Measurements from ENCODE around the gene ACACB. TPM values are rescaled to one million over a fixed set of nuclear protein-coding genes. Genes with fewer than 3 reads are reported as not detected.

Gene ACACB
- 1.7 and 2.6 TPM in 2 replicates for total RNA-seq (2014; rRNA removed; shearing (Covaris generic))

DNA sequence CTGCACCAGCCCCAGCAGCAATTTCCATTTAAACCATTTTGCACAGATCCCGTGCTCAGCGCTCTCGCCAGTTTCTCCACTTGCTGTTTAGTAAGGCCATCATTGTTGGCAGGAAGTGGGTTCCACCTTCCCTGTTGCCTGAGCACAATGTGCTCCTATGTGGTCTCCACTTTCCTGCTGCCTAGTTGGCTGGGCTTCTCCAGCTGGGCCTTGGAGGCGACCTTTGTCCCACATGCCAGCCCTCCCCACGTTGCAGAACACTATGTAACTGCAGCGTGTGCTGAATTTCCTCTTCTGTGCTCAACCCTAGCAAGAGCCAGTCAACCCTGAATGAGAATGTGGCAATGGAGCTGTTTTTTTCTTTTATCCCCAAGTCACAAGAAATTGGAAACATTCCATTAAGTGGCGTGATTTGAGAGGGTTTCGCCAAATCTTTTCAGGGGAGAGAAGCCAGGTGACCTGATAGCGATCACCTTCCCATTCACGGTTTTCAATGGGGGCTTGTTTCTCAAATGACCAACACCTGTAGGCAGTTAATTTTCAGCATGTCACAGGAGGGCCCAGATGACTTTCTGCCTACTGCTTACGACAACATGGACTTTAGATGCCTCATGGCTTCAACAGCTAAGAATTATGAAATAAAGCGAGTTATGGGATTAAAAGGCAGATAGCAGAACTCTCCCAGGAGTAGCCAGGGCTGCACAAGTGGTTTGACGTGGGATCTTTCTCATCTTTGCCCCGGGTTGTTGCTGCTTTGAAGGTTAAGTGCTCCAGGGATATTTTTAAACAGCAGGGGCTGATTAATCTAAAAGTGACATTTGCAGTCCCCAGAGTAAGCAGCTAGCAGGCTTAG lies at the start of gene ACACB:
Gene ACACB, plus strand, starts transcription at position 830 of the 853 bp plus-strand sequence. CDS start 22,819 bp downstream, outside the sequence.
- peak; percentile 40 for DNase-seq (ENCODE audit: low spot score)

DNA sequence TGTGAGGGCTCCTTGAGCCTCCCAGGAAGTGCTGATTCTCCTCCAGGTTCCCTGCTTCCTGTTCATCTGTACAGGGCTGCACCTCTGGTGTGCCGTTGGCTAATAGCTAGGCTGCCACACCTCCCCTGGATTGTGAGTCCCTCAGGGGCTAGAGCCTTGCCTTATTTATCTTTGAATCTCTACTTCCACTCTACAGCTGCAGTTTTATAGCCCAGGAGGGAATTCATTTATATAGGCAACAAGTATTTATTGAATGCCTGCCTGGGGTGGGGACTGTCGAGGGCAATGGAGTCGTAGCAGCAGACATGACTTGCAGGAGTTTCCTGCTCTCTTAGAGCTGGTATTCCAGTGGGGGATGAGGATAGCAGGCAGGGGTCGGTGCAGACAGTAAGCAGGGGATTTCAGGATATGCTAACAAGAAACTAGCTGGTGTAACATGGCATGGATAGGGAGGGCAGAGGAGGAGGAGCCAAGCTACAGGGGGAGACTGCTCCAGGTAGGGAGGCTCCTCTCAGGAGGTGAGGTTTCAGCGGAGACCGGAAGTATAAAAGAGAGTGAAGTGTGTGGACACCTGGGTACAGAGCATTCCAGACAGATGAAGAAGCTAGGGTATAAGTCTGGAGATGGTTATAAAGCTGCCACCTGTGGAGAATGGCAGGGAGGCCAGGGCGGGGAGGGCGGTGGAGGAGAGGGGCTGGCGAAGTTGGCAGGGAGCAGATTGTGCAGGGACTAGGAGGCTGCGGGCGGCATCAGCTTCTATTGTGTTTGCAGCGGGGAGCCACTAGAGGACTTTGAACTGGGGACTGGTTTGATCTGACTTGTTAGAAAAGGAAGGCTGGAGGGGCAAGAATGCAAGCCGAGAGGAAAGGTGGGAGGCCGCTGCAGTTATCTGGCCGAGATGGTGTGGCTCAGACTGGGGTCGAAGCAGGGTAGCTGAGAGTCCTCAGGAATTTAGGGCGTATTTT lies 46.8 kb upstream of the ACACB start:
- no peak for DNase-seq (ENCODE audit: low spot score)
- in situ Hi-C loops (cut with HindIII; ENCODE audit: low sequenced_read_pairs) = no loop called here

More for the DNA sequence above, at the start of gene ACACB:
- in situ Hi-C loops (cut with HindIII; ENCODE audit: low sequenced_read_pairs) = no loop called here

DNA sequence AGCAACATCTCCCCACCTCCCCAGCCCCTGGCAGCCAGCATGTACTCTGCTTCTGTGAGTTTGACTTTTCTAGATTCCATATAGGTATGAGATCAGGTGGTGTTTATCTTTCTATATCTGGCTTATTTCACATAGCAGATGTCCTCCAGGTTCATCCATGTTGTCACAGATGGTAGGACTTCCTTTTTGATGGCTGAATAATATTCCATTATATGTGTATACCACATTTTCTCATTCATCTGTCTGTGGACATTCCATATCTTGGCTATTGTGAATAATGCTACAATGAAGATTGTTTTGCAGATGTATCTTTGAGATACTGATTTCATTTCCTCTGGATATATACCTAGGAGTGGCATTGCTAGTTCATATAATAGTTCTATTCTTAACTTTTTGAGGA lies 41.5 kb upstream of the ACACB start:
- DNase-seq (ENCODE audit: low spot score) = no peak
- in situ Hi-C loops (cut with HindIII; ENCODE audit: low sequenced_read_pairs) = no loop called here

DNA sequence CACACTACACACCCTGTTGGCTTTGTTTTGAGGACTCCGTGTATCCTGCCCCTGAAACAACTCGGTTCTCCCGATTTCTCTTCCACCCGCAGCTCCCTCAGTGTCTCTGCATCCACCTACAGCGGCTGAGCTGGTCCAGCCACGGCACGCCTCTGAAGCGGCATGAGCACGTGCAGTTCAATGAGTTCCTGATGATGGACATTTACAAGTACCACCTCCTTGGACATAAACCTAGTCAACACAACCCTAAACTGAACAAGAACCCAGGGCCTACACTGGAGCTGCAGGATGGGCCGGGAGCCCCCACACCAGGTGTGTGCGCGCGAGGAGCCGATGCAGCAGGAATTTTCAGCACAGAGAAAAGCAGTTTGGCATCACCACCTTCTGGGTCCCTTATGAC lies 33.6 kb upstream of the ACACB start:
- no peak for DNase-seq (ENCODE audit: low spot score)
- in situ Hi-C loops (cut with HindIII; ENCODE audit: low sequenced_read_pairs) = no loop called here

DNA sequence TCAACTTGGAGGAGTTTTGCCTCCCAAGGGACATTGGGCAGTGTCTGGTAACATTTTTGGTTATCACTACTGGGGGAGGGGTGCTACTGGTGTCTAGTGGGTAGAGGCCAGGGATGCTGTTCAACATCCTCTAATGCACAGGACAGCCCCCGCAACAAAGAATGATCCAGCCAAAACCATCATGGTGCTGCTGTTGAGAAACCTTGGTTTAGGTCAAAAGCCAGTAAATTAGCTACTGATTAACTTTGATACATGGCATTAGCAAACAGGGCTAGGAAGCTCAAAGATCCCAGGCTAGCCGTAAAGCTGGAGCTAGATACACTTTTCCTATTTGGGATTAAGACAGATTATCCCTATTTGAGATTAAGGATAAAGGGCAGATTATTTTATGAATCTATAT lies 32.0 kb upstream of the ACACB start:
- in situ Hi-C loops (cut with HindIII; ENCODE audit: low sequenced_read_pairs) = no loop called here
- DNase-seq (ENCODE audit: low spot score) = no peak

DNA sequence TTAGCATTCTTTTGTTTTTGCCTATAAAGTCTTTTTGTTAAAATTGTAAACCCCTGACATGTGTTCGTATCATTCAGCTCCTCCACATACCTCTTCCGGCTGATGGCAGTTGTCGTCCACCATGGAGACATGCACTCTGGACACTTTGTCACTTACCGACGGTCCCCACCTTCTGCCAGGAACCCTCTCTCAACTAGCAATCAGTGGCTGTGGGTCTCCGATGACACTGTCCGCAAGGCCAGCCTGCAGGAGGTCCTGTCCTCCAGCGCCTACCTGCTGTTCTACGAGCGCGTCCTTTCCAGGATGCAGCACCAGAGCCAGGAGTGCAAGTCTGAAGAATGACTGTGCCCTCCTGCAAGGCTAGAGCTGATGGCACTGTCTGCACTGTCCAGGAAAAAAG lies 30.8 kb upstream of the ACACB start:
- in situ Hi-C loops (cut with HindIII; ENCODE audit: low sequenced_read_pairs) = no loop called here
- DNase-seq (ENCODE audit: low spot score) = no peak

DNA sequence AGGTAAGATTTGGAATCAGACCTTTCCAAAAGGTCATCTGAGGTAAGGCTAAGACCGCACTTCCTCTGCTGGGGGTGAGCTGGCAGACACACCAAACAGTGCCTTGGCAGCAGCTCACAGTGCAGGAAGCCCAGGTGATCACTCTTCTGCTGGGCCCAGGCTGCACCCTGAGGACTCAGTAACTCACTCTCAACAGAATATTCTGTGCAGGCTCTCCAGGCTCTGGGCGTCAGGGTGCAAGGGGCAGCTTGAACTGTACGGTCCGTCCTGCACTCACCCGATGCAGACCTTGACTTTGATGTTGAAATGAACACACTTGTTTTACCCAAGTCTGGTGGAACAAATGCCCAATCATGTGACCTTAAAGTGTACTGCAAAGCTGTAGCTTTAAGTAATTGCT lies 29.1 kb upstream of the ACACB start:
- peak; percentile 59 for DNase-seq (ENCODE audit: low spot score)
- in situ Hi-C loops (cut with HindIII; ENCODE audit: low sequenced_read_pairs) = no loop called here

DNA sequence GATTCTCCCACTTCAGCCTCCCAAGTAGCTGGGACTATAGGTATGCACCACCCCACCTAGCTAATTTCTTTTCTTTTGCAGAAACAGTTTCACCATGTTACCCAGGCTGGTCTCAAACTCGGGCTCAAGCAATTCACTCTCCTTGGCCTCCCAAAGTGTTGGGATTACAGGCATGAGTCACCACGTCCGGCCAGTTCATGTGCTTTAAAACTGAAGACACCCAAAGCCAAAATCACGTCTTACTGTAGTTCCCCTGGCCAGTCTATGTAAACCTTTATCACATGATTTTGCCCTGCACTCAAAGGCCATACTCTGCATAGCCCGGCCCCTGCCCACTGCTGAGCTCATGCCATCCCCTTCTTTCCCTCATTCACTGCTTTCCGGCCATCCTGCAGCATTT lies 27.6 kb upstream of the ACACB start:
- in situ Hi-C loops (cut with HindIII; ENCODE audit: low sequenced_read_pairs) = no loop called here
- DNase-seq (ENCODE audit: low spot score) = no peak

DNA sequence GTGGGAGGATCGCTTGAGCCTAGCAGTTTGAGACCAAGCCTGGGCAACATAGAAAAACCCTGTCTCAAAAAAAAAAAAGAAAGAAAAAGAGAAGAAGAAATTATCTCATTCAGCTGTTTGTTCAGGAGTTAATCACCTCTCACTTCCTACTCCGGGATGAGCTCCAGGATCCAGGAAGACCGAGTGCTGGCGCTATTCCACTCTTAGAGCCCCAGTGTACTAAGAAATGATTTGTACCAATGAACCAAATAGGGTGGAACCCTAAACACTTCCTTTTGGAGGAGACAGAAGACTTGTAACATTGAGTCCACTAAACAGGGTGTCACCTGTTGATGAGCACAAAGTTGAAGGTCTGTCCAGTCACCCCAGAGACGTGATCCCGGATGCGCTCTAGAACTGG lies 26.7 kb upstream of the ACACB start:
- in situ Hi-C loops (cut with HindIII; ENCODE audit: low sequenced_read_pairs) = no loop called here
- DNase-seq (ENCODE audit: low spot score) = no peak

DNA sequence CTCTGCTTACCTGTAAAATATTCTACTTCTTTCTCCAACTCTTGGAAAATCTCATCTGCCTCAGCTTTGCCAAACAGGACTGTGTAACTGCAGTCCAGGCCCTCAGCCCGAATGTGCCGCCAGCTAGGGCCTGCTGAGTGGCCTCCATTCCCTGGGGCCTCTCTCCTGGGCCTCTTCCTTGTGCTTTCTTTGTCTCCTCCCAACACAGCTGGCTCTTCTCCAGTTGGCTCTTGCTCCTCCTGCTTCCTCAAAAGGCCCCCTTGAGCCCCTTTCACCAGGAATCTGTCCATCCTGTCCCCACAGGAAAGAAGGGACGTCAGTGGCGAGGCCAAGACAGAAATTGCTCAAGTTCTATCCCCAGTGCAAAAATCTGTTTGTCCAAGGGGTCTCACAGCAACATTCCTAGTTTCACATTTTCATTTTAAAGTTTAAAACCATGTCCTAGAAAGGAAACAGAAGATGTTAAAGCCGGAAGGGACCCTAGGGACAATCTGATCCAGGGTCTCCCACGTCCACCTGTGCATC lies 23.8 kb upstream of the ACACB start:
- in situ Hi-C loops (cut with HindIII; ENCODE audit: low sequenced_read_pairs) = no loop called here

DNA sequence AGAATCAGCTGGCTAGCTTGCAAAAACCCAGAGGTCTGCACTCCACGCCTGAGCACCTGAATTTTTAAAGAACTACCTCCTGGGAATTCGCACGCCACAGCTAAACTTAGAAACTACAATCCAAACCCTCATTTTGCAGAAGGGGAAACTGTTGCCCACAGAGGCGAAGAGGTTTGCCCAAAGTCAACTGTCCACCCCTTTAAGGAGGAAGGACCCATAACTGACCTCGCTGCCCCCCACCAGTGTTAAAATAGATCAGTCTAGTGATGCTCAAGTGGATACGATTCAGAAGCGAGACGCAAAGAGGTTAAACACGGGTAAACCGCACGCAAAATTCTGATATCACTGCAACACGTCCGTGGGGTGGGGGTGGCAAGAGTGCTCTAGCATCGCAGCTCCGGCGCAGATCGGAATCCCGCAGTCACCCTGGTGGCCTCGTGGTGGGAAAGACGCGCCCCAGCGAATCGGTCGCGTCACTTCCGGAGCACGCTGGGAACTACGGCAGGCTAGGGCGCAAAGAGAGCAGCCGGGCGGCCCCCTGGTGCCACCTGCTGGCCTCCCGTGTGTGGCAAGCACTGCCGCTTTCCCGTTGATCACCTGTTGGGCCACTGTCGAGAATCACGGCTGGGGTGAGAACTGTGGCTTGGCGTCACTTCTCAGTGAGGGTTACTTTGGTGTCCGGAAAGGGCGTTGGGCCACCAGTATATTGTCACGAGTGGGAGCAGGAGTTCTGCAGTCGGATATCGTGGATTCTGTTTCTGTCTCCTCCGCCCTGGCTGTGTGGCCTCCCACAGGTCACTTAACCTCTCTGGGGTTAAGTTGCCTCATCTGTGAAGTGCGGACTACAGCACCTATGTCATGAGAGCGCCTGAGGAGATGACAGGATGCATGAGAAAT lies 23.1 kb upstream of the ACACB start, which contains the start of gene ALKBH2:
Gene ALKBH2, minus strand, starts transcription at position 451 of the 897 bp plus-strand sequence. CDS start 686 bp downstream, outside the sequence.
- DNase-seq (ENCODE audit: low spot score) = peak; percentile 91
- in situ Hi-C loops (cut with HindIII; ENCODE audit: low sequenced_read_pairs) = no loop called here

More for the DNA sequence above, 23.8 kb upstream of the ACACB start:
- DNase-seq (ENCODE audit: low spot score) = no peak

DNA sequence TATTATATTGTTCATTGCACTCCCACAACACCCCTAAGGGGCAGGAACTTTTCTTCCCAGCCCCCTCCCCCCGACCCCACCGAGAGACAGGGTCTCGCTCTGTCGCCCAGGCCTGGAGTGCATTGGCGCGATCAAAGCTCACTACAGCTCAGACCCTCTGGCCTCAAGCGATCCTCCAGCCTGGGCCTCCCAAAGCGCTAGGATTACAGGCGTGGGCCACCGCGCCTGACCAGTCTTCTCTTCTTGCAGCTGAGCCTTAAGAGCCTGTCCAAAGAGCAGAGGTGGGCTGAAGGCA lies 19.3 kb upstream of the ACACB start:
- in situ Hi-C loops (cut with HindIII; ENCODE audit: low sequenced_read_pairs) = no loop called here
- DNase-seq (ENCODE audit: low spot score) = no peak

DNA sequence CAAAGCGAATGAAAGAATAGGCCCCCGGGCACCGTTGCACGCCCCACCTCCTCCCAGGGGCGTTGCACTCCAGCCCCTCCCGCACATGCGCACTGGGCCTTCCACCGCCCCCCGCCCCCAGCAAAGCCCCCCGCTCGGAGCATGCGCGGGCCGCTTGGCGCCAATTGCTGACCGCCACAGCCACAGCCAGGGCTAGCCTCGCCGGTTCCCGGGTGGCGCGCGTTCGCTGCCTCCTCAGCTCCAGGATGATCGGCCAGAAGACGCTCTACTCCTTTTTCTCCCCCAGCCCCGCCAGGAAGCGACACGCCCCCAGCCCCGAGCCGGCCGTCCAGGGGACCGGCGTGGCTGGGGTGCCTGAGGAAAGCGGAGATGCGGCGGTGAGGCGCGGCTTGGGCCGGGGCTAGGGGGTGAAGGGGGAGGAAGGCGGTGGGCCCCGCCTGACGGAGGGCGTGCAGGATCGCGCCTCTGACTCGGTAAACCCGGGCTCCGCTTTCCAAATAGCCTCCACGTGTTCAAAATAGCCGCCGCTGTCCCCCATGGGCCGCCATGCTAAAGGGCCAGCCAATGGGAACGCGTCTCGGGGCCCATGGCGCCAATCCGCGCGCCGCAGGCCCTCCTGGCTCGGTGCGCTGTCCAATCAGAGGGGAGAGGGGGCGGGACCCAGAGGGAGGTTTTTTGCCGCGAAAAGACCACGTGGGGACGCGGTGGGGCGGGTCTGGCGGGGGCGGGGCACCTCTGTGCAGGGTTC lies 18.8 kb upstream of the ACACB start, which contains the start of gene UNG:
Gene UNG, plus strand, starts transcription at position 163 of the 748 bp plus-strand sequence. Its CDS starts 83 bp downstream, at position 246.
- DNase-seq (ENCODE audit: low spot score) = peak; percentile 95
- in situ Hi-C loops (cut with HindIII; ENCODE audit: low sequenced_read_pairs) = no loop called here

DNA sequence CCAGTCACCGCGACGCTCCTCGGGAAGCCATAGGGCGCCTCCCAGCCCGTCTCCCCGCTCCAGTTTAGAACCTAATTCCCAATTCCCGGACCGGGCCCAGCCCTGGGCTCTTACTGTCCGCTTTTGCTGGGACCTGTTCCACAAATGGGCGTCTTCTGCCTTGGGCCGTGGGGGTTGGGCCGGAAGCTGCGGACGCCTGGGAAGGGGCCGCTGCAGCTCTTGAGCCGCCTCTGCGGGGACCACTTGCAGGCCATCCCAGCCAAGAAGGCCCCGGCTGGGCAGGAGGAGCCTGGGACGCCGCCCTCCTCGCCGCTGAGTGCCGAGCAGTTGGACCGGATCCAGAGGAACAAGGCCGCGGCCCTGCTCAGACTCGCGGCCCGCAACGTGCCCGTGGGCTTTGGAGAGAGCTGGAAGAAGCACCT lies 18.2 kb upstream of the ACACB start:
- peak; percentile 56 for DNase-seq (ENCODE audit: low spot score)
- in situ Hi-C loops (cut with HindIII; ENCODE audit: low sequenced_read_pairs) = no loop called here

DNA sequence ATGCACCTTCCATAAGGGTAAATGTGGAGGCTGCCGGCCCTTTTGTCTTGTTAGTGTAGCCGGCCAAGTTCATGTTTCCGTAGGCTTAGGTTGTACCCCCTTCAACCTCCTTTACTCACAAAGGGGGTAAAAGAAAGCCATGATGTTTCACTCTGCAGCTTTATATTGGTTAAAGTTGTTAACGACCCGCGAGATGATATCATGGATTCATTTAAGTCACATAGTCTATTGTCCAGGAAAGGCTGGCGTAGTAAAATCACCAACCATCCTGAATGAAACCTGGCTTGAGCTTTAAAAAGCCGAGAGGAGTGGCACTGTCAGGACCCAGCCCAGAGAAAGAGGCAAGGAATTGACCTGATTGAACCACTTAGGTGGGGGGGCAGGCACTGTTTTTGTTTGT lies 17.7 kb upstream of the ACACB start:
- peak; percentile 46 for DNase-seq (ENCODE audit: low spot score)
- in situ Hi-C loops (cut with HindIII; ENCODE audit: low sequenced_read_pairs) = no loop called here

DNA sequence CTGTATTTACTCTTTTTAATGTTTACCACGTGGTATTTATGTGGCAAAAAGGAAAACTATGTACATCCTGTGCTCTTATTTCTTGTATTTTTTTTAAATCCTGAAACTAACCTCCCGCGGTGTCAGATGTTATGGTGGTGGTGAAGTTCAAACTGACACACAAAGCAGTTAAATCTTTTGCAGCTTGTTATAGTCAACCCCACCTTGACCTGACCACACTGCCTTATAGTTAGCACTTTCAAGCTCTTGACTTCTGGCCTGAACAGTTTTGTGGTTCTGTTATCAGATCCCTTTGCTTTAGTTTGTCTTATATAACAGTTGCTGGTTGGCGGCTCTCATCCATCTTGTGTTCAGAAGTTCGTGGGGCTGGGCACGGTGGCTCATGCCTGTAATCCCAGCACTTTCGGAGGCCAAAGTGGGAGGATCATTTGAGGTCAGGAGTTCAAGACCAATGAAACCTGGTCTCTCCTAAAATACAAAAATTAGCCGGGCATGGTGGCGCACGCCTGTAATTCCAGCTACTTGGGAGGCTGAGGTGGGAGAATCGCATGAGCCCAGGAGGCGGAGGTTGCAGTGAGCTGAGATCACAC lies 16.9 kb upstream of the ACACB start:
- DNase-seq (ENCODE audit: low spot score) = no peak
- in situ Hi-C loops (cut with HindIII; ENCODE audit: low sequenced_read_pairs) = no loop called here

DNA sequence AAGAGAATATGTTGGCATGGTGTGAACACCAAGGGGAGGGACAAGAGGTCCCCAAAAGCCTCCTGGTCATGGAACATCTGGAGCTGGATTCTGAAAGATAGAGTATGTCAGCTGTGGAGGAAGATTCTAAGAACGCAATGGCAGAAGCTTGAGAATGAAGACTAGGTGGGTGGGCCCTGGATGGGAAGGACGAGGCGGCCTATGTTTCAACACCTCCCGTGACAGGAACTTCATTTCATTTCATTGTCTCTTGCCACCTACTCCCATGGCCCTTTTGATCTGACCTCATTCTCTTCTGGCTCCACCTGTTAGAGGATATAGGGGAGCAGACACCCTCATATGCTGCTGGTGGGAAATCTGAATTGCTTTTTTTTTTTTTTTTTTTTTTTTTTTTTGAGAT lies 15.6 kb upstream of the ACACB start:
- in situ Hi-C loops (cut with HindIII; ENCODE audit: low sequenced_read_pairs) = no loop called here
- DNase-seq (ENCODE audit: low spot score) = no peak

DNA sequence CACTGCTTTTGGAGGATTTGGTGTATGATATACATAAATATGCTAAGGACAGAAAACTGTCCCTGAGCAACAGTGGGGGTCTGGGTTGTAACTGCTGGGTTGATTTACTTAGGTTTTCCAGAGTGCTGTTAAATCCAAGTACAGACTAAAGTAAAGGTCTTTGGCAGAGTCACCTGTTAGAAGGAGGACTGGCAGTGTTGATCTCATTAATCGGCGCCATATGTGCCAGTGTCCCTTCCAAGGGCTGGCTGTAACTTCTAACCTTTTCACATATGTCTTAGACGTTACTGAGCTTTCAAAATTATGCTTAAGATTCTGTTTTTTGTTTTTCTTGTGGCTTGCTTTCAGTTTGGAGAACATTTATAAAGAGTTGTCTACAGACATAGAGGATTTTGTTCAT lies 13.9 kb upstream of the ACACB start:
- in situ Hi-C loops (cut with HindIII; ENCODE audit: low sequenced_read_pairs) = no loop called here
- DNase-seq (ENCODE audit: low spot score) = peak; percentile 79
